H1 (cell line): ENCODE measurements around the gene RDH11. TPM values are rescaled to one million over a fixed set of nuclear protein-coding genes. Genes with fewer than 3 reads are reported as not detected.

Source experiments
- CTCF ChIA-PET: fragments of 300-600 bp; sonication (Branson Sonifier 250); formaldehyde crosslinking; loops from one replicate; lab custom pipeline; 2021; ENCODE audit not compliant: partially characterized antibody; lab: Charles Lee
- POLR2A ChIA-PET: fragments of 300-600 bp; sonication (Branson Sonifier 250); formaldehyde crosslinking; loops from one replicate; lab custom pipeline; 2021; ENCODE audit warnings: inconsistent platforms; ENCODE audit not compliant: partially characterized antibody; lab: Charles Lee
- DNase-seq, 2 experiments: peaks; one replicate each; pipeline versions ENCODE4 v3.0.0 to v3.0.0-alpha.2; 2010 to 2022; ENCODE audit warnings: low spot score in 2 of 2, low read depth in 1 of 2, mixed read lengths in 1 of 2
- FAIRE-seq: peaks from 2 replicates; lab custom pipeline; 2011; peaks lifted over from hg19 to GRCh38; lab: Jason Lieb, UNC
- H2AFZ ChIP-seq: 2 replicates; pipeline ENCODE4 v1.8.1; 2012; ENCODE audit warnings: low read length, inconsistent platforms
- H2AK5ac ChIP-seq: 2 replicates; pipeline ENCODE4 v1.6.1; 2013; ENCODE audit warnings: low read depth, low read length
- H2BK120ac ChIP-seq: replicated peaks from 2 replicates; pipeline ENCODE3; 2013; ENCODE audit warnings: low read depth, low read length, inconsistent platforms
- H2BK12ac ChIP-seq: 2 replicates; pipeline ENCODE4 v1.6.1; 2013; ENCODE audit warnings: low read depth, low read length
- H2BK15ac ChIP-seq: 2 replicates; pipeline ENCODE4 v1.6.1; 2013; ENCODE audit warnings: low read length
- H2BK20ac ChIP-seq: 2 replicates; pipeline ENCODE4 v1.6.1; 2013; ENCODE audit warnings: low read length
- H2BK5ac ChIP-seq: 2 replicates; pipeline ENCODE4 v1.6.1; 2013; ENCODE audit warnings: low read depth, low read length
- H3K14ac ChIP-seq: 2 replicates; pipeline ENCODE4 v1.6.1; 2013; ENCODE audit warnings: inconsistent platforms; ENCODE audit not compliant: insufficient read length
- H3K18ac ChIP-seq: 2 replicates; pipeline ENCODE4 v1.6.1; 2013; ENCODE audit warnings: low read length; ENCODE audit errors: extremely low read depth
- H3K23ac ChIP-seq: 2 replicates; pipeline ENCODE4 v1.6.1; 2013; ENCODE audit warnings: inconsistent platforms; ENCODE audit not compliant: insufficient read length
- H3K23me2 ChIP-seq: 2 replicates; pipeline ENCODE4 v1.6.1; 2013; ENCODE audit warnings: low read depth, low read length
- H3K27ac ChIP-seq: 2 replicates; pipeline ENCODE4 v1.6.1; 2011; ENCODE audit warnings: low read depth, low read length, inconsistent platforms
- H3K27me3 ChIP-seq, 4 experiments: replicated peaks in 1 of 4; 1 replicate in 1 of 4; 2 replicates in 3 of 4; pipeline versions ENCODE4 v1.6.1 to v1.8.1; 2011 to 2013; ENCODE audit warnings: low read length in 3 of 4, mild to moderate bottlenecking in 3 of 4, inconsistent platforms in 2 of 4, mixed read lengths in 2 of 4, moderate library complexity in 1 of 4; ENCODE audit not compliant: control insufficient read depth in 3 of 4, insufficient read depth in 3 of 4; ENCODE audit errors: extremely low read depth in 1 of 4
- H3K36me3 ChIP-seq, 4 experiments: 2 replicates each; pipeline versions ENCODE4 v1.6.1 to v1.8.1; 2011 to 2013; ENCODE audit warnings: mild to moderate bottlenecking in 4 of 4, low read length in 3 of 4, moderate library complexity in 2 of 4, control low read depth in 1 of 4, inconsistent platforms in 1 of 4; ENCODE audit not compliant: insufficient read depth in 4 of 4, control insufficient read depth in 2 of 4
- H3K4ac ChIP-seq: replicated peaks from 2 replicates; pipeline ENCODE3; 2013; ENCODE audit warnings: low read length, low read depth, mixed read lengths, inconsistent platforms; ENCODE audit not compliant: insufficient read length
- H3K4me1 ChIP-seq, 4 experiments: replicated peaks in 1 of 4; 1 replicate in 1 of 4; 2 replicates in 3 of 4; pipeline versions ENCODE4 v1.6.1 to v1.8.1; 2011 to 2013; ENCODE audit warnings: low read length in 3 of 4, inconsistent platforms in 2 of 4, mixed read lengths in 1 of 4; ENCODE audit not compliant: insufficient read depth in 4 of 4, control insufficient read depth in 3 of 4
- H3K4me2 ChIP-seq, 2 experiments: 2 replicates each; pipeline versions ENCODE4 v1.6.1 to v1.8.1; 2011 to 2013; ENCODE audit warnings: low read depth in 2 of 2, low read length in 2 of 2, control low read depth in 1 of 2, inconsistent platforms in 1 of 2, mild to moderate bottlenecking in 1 of 2; ENCODE audit not compliant: insufficient read depth in 1 of 2
- H3K4me3 ChIP-seq, 4 experiments: fragments of 200-600, 300-600 bp in 1 of 4; sonication (generic), shearing (Covaris generic), sonication (Bioruptor Twin) in 1 of 4; 2 replicates each; pipeline versions ENCODE4 v1.5.1 to v1.8.1; 2011 to 2016; ENCODE audit warnings: low read length in 4 of 4, low read depth in 3 of 4, control low read depth in 2 of 4, inconsistent platforms in 2 of 4, mild to moderate bottlenecking in 2 of 4, mixed read lengths in 1 of 4, moderate library complexity in 1 of 4; ENCODE audit not compliant: insufficient read depth in 2 of 4; ENCODE audit errors: extremely low read depth in 1 of 4
- H3K56ac ChIP-seq: replicated peaks from 2 replicates; pipeline ENCODE3; 2013; ENCODE audit warnings: low read depth, mild to moderate bottlenecking, mixed read lengths, low read length, inconsistent platforms; ENCODE audit not compliant: insufficient read length
- H3K79me1 ChIP-seq: 2 replicates; pipeline ENCODE4 v1.6.1; 2013; ENCODE audit warnings: low read depth, low read length, control low read depth
- H3K79me2 ChIP-seq, 2 experiments: 2 replicates each; pipeline versions ENCODE4 v1.6.1 to v1.8.1; 2012 to 2013; ENCODE audit warnings: low read length in 2 of 2, mild to moderate bottlenecking in 2 of 2, inconsistent platforms in 1 of 2; ENCODE audit not compliant: insufficient read depth in 2 of 2, control insufficient read depth in 1 of 2
- H3K9ac ChIP-seq, 4 experiments: replicated peaks in 1 of 4; 1 replicate in 1 of 4; 2 replicates in 3 of 4; pipeline versions ENCODE4 v1.6.1 to v1.8.1; 2011 to 2013; ENCODE audit warnings: low read depth in 3 of 4, low read length in 3 of 4, control low read depth in 2 of 4, mild to moderate bottlenecking in 2 of 4, moderate library complexity in 2 of 4, inconsistent platforms in 1 of 4; ENCODE audit errors: extremely low read depth in 1 of 4
- H3K9me3 ChIP-seq, 2 experiments: 2 replicates each; pipeline versions ENCODE4 v1.6.1 to v1.8.1; 2012 to 2013; ENCODE audit warnings: mild to moderate bottlenecking in 2 of 2, moderate library complexity in 2 of 2, control low read depth in 1 of 2, inconsistent platforms in 1 of 2, low read depth in 1 of 2, low read length in 1 of 2, mixed read lengths in 1 of 2; ENCODE audit not compliant: insufficient read depth in 2 of 2
- H4K20me1 ChIP-seq, 2 experiments: replicated peaks in 1 of 2; 2 replicates each; pipeline versions ENCODE3 to v1.8.1; 2011 to 2013; ENCODE audit warnings: inconsistent platforms in 2 of 2, low read length in 2 of 2, mild to moderate bottlenecking in 1 of 2; ENCODE audit not compliant: insufficient read depth in 2 of 2, control insufficient read depth in 1 of 2
- H4K5ac ChIP-seq: 2 replicates; pipeline ENCODE4 v1.6.1; 2013; ENCODE audit warnings: low read length, low read depth, mixed read lengths, inconsistent platforms; ENCODE audit not compliant: insufficient read length
- H4K8ac ChIP-seq: 2 replicates; pipeline ENCODE4 v1.8.0; 2013; ENCODE audit warnings: mild to moderate bottlenecking, moderate library complexity, low read length, inconsistent platforms; ENCODE audit not compliant: insufficient read depth; ENCODE audit errors: extremely low read depth
- H4K91ac ChIP-seq: replicated peaks from 2 replicates; pipeline ENCODE3; 2013; ENCODE audit warnings: low read length, mixed read lengths, inconsistent platforms; ENCODE audit not compliant: insufficient read length
- BCL11A ChIP-seq, 2 experiments: IDR thresholded peaks; one replicate each; pipeline ENCODE4 v1.6.1; 2011; ENCODE audit warnings: low read depth in 2 of 2, low read length in 2 of 2, mild to moderate bottlenecking in 2 of 2
- CHD1 ChIP-seq: IDR thresholded peaks from 2 replicates; pipeline ENCODE4 v1.6.1; 2012; ENCODE audit warnings: low read depth, low read length, improper control_type of control experiment
- CHD2 ChIP-seq: IDR thresholded peaks from 2 replicates; pipeline ENCODE4 v1.6.1; 2012; ENCODE audit warnings: low read length, improper control_type of control experiment
- EGR1 ChIP-seq: IDR thresholded peaks from 2 replicates; pipeline ENCODE4 v1.6.1; 2011; ENCODE audit warnings: low read depth, low read length, borderline replicate concordance
- HDAC2 ChIP-seq, 2 experiments: fragments of 300-600 bp in 1 of 2; sonication (generic) in 1 of 2; IDR thresholded peaks; 2 replicates each; pipeline ENCODE4 v1.6.1; 2011 to 2012; ENCODE audit warnings: low read depth in 2 of 2, low read length in 2 of 2, mild to moderate bottlenecking in 2 of 2, moderate library complexity in 2 of 2, borderline replicate concordance in 1 of 2, inconsistent platforms in 1 of 2
- HDAC6 ChIP-seq: IDR thresholded peaks from one replicate; pipeline ENCODE4 v1.7.1; 2012; ENCODE audit warnings: low read depth, mild to moderate bottlenecking, inconsistent platforms, low read length, moderate library complexity
- KDM5A ChIP-seq: fragments of 200-600 bp; IDR thresholded peaks from 2 replicates; pipeline ENCODE4 v1.7.1; 2012; ENCODE audit warnings: mild to moderate bottlenecking, low read length, inconsistent platforms, mixed read lengths
- NRF1 ChIP-seq: IDR thresholded peaks from 2 replicates; pipeline ENCODE4 v1.6.1; 2011; ENCODE audit warnings: mild to moderate bottlenecking, low read depth, low read length, improper control_type of control experiment
- POLR2AphosphoS5 ChIP-seq: IDR thresholded peaks from 2 replicates; pipeline ENCODE4 v1.6.1; 2011; ENCODE audit warnings: low read depth, low read length
- POU5F1 ChIP-seq: IDR thresholded peaks from 2 replicates; pipeline ENCODE4 v1.6.1; 2011; ENCODE audit warnings: low read depth, mild to moderate bottlenecking, low read length, moderate library complexity
- RAD21 ChIP-seq, 2 experiments: IDR thresholded peaks in 1 of 2; conservative IDR thresholded peaks in 1 of 2; 2 replicates each; pipeline ENCODE4 v1.6.1; 2011; ENCODE audit warnings: low read depth in 2 of 2, low read length in 2 of 2, improper control_type of control experiment in 1 of 2, inconsistent platforms in 1 of 2, mild to moderate bottlenecking in 1 of 2, moderate library complexity in 1 of 2
- SIX5 ChIP-seq: IDR thresholded peaks from 2 replicates; pipeline ENCODE4 v1.6.1; 2011; ENCODE audit warnings: mild to moderate bottlenecking, low read depth, low read length
- TAF1 ChIP-seq: IDR thresholded peaks from 2 replicates; pipeline ENCODE4 v1.6.1; 2011; ENCODE audit warnings: mild to moderate bottlenecking, low read depth, low read length
- TAF7 ChIP-seq: optimal IDR thresholded peaks from 2 replicates; pipeline ENCODE3; 2011; ENCODE audit warnings: low read depth, mild to moderate bottlenecking, inconsistent platforms, low read length, moderate library complexity, borderline replicate concordance
- WGBS, 2 experiments: shearing (Covaris generic) in 1 of 2; methylation state at CpG; one replicate each; pipeline versions ENCODE4 v1.1.6 to v1.1.7; 2013 to 2015; ENCODE audit warnings: low lambda C conversion rate in 2 of 2, mixed read lengths in 2 of 2, inconsistent platforms in 1 of 2, low coverage in 1 of 2, missing lambda C conversion rate in 1 of 2; ENCODE audit not compliant: insufficient replicate concordance in 2 of 2, insufficient coverage in 1 of 2, insufficient read length in 1 of 2; ENCODE audit errors: extremely low coverage in 1 of 2, missing lambda C conversion rate in 1 of 2; 5-methylcytosine and 5-hydroxymethylcytosine counted together
- polyA plus RNA-seq, 7 experiments: library from polyadenylated mRNA; depleted of rRNA in 3 of 7; stranded (reverse) in 5 of 7; unstranded in 2 of 7; fragments of >200 nt in 5 of 7; fragments of 200-250 nt in 2 of 7; gene quantifications; 1 replicate in 5 of 7; 2 replicates in 1 of 7; 4 replicates in 1 of 7; pipeline versions ENCODE4 v1.2.1 to v1.2.3, GENCODE V29; 2011 to 2013; ENCODE audit warnings: missing spikeins in 2 of 7, mixed read lengths in 2 of 7
- total RNA-seq: library from RNA; stranded (reverse); fragmentation: NEBNext Ultra II Directional; extraction: Animal tissue kit (Norgen Biotek cat#: 25700); gene quantifications from 2 replicates; pipeline ENCODE4 v1.2.1, GENCODE V29; 2021

The RDH11 gene
- total and polyA plus RNA-seq, 2 of the 8 experiments (the other 6 are each of a cell fraction or from before 2014, with no cell fraction given) = 104 to 117 TPM

DNA sequence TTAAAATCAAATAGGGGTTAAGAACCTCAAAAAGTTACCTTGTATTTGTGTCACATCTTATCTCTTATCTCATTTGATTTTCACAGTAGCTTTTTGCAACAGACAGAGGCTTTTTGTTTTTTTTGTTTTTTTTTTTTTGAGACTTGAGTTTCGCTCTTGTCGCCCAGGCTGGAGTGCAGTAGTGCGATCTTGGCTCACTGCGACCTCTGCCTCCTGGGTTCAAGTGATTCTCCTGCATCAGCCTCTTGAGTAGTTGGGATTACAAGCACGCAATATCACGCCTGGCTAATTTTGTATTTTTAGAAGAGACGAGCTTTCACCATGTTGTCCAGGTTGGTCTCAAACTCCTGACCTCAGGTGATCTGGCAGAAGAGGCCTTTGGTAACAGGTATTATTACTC is 31.8 kb upstream of the RDH11 start:
- Histone ChIP-seq H4K91ac (no peak overlapping the region), H3K36me3 (no peaks in the 10 kb centered on the region), H4K5ac (no peak overlapping the region), H3K27me3 (no peaks in the 10 kb centered on the region; a peak in 1 of 7 replicates), H2BK15ac (no peak overlapping the region), H3K23ac (no peak overlapping the region), H3K79me2 (no peaks in the 10 kb centered on the region), H3K18ac (no peak overlapping the region), H3K9me3 (no peaks in the 10 kb centered on the region), H3K4me2 (no peak overlapping the region), H2BK120ac (no peak overlapping the region), H3K9ac (no peak overlapping the region), H3K4me1 (peaks cover 1 to 11% (median 6%) of the 10 kb centered on the region in 4 experiments; a peak in 5 of 7 replicates), H2BK20ac (no peak overlapping the region), H3K14ac (no peak overlapping the region), H3K4me3 (no peak overlapping the region), H3K23me2 (no peaks in the 10 kb centered on the region), H3K4ac (no peak overlapping the region), H2BK5ac (no peak overlapping the region), H4K20me1 (no peaks in the 10 kb centered on the region), H3K27ac (no peak overlapping the region), H2AFZ (no peak overlapping the region), H3K79me1 (no peaks in the 10 kb centered on the region), H4K8ac (no peak overlapping the region), H2AK5ac (no peak overlapping the region), H3K56ac (no peak overlapping the region), H2BK12ac (no peak overlapping the region)
- no peak for TF ChIP-seq POU5F1
- TF ChIP-seq NRF1 = no peak
- no peak for TF ChIP-seq KDM5A
- TF ChIP-seq POLR2AphosphoS5 = no peak
- no peak for TF ChIP-seq HDAC6
- TF ChIP-seq EGR1 = no peak
- no peak for TF ChIP-seq TAF7
- TF ChIP-seq CHD2 = no peak
- no peak for TF ChIP-seq SIX5
- TF ChIP-seq TAF1 = no peak
- TF ChIP-seq CHD1 = no peak
- no peak for TF ChIP-seq BCL11A (IDR thresholded peaks at IDR 0.05; ENCODE audit: low read depth in 2 of 2, low read length in 2 of 2)
- TF ChIP-seq RAD21 (IDR thresholded peaks at IDR 0.05 in 1 of 2, conservative IDR thresholded peaks at IDR 0.05 in 1 of 2; ENCODE audit: low read depth in 2 of 2, low read length in 2 of 2) = no peak
- TF ChIP-seq HDAC2 (IDR thresholded peaks at IDR 0.05; ENCODE audit: borderline replicate concordance in 1 of 2, low read depth in 2 of 2, low read length in 2 of 2) = no peak
- CTCF ChIA-PET = interaction anchor here (0.5 to 2.3 kb wide), 5 partner anchors 10 to 411 kb away, joined by 3 to 5 read pairs (median 3); no protein-coding TSS in a partner anchor
- DNase-seq = no peak
- FAIRE-seq = no peak
- POLR2A ChIA-PET = interaction anchor here (1.3 to 2.6 kb wide), 2 partner anchors 12 to 32 kb away, joined by 4 to 11 read pairs; partner anchors contain the start of gene RDH11
- WGBS, 2 experiments = 97% methylated on average over 7 of the region's 7 CpGs; no CpG with 5 or more reads in 1 of the 2 experiments
